Ascending aorta (tissue), 2 donors: Measurements from ENCODE around the gene PLS3. TPM values are rescaled to one million over a fixed set of nuclear protein-coding genes. Genes with fewer than 3 reads are reported as not detected.

Experiments used
- DNase-seq, 2 donors: peaks; one replicate each; pipeline ENCODE4 v3.0.0-alpha.2; 2019; ENCODE audit warnings: low spot score in 2 of 2
- H3K27ac ChIP-seq, 2 donors: fragments of 200-600 bp; sonication (generic); one replicate each; pipeline ENCODE4 v1.5.1; 2016 to 2017; ENCODE audit warnings: mild to moderate bottlenecking in 1 of 2
- H3K27me3 ChIP-seq: fragments of 200-600 bp; sonication (generic); one replicate; pipeline ENCODE4 v1.5.1; 2017
- H3K36me3 ChIP-seq, 2 donors: fragments of 200-600 bp; sonication (generic); one replicate each; pipeline ENCODE4 v1.5.1; 2016
- H3K4me1 ChIP-seq, 2 donors: fragments of 200-600 bp; sonication (generic); one replicate each; pipeline ENCODE4 v1.5.1; 2016 to 2017; ENCODE audit warnings: mild to moderate bottlenecking in 1 of 2
- H3K4me3 ChIP-seq, 2 donors: fragments of 200-600 bp; sonication (generic); one replicate each; pipeline ENCODE4 v1.5.1; 2016 to 2017; ENCODE audit warnings: mild to moderate bottlenecking in 1 of 2
- H3K9me3 ChIP-seq, 2 donors: fragments of 200-600 bp; sonication (generic); one replicate each; pipeline ENCODE4 v1.5.1; 2016
- CTCF ChIP-seq, 3 experiments: fragments of 200-600 bp in 2 of 3; fragments of 450-650 bp in 1 of 3; sonication (generic) in 2 of 3; IDR thresholded peaks; one replicate each; pipeline ENCODE4 v1.5.1; 2016 to 2019; ENCODE audit warnings: antibody characterized with exemption in 3 of 3, mild to moderate bottlenecking in 1 of 3, moderate library complexity in 1 of 3
- intact Hi-C: fragments of 100-400 bp; cut with DNase I; formaldehyde crosslinking; loops from one replicate; pipeline ENCODE4 v1.15.1; 2023
- total RNA-seq: library from RNA; depleted of rRNA; stranded (reverse); fragments of >200 nt; gene quantifications from one replicate; pipeline ENCODE4 v1.1.0, GENCODE V29; 2016

The PLS3 gene
- total RNA-seq, 1 donor from 2014 or later, result 155 TPM

- peak; percentile 19 to 56 (median 28) for TF ChIP-seq CTCF (IDR thresholded peaks at IDR 0.05)
Observed at GRCh38 chrX:115679460-115679859, 118.5 kb downstream of the PLS3 start.

GRCh38 chrX:115687595-115687994 is 126.6 kb downstream of the PLS3 start:
- TF ChIP-seq CTCF (IDR thresholded peaks at IDR 0.05), result no peak
- Histone ChIP-seq H3K36me3 (no peaks in the 10 kb centered on the region), H3K4me1 (no peaks in the 10 kb centered on the region), H3K27me3 (no peaks in the 10 kb centered on the region), H3K27ac (no peak overlapping the region), H3K9me3 (no peaks in the 10 kb centered on the region), H3K4me3 (no peak overlapping the region)
- intact Hi-C loops, result no loop called here
- DNase-seq, result no peak

More at GRCh38 chrX:115679460-115679859, 118.5 kb downstream of the PLS3 start:
- Histone ChIP-seq H3K27ac (peak overlapping the region in 1 of 2 donors; percentile 41), H3K27me3 (no peaks in the 10 kb centered on the region), H3K9me3 (no peaks in the 10 kb centered on the region), H3K4me1 (no peaks in the 10 kb centered on the region), H3K4me3 (peak overlapping the region in 1 of 2 donors; percentile 17), H3K36me3 (no peaks in the 10 kb centered on the region)
- DNase-seq, result no peak
- intact Hi-C loops, result loop anchor here (1.0 kb wide), 1 partner anchor 349 kb away; no protein-coding TSS in a partner anchor

DNA sequence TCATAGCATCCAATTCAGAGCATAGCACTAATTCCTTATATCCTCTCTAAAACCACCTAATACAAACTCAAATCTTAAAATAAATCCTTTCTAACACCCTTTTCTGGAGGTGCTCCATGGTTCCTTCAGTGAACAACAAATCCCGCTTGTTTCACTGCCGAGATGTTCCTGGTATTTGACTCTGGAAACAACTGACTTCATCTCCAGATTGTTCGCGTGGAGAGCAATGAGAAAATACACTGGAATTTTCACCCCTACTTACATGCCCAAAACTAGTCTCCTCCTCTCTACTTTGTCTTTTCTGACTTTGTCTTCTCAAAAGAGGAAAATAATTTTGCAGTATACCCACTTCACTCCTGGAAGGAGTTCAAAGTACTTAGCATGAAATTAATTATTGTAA is 129.0 kb downstream of the PLS3 start:
- TF ChIP-seq CTCF (IDR thresholded peaks at IDR 0.05), result no peak
- no peaks in the 10 kb centered on the region for H3K4me1 ChIP-seq
- peak overlapping the region; percentile 59 to 78 for H3K27ac ChIP-seq
- intact Hi-C loops, result loop anchor here (5.0 kb wide), 2 partner anchors 363 to 458 kb away; partner anchors contain the start of gene LRCH2
- no peaks in the 10 kb centered on the region for H3K36me3 ChIP-seq
- H3K4me3 ChIP-seq, result peak overlapping the region in 1 of 2 donors; percentile 41
- no peaks in the 10 kb centered on the region for H3K9me3 ChIP-seq
- no peaks in the 10 kb centered on the region for H3K27me3 ChIP-seq
- no peak for DNase-seq

DNA sequence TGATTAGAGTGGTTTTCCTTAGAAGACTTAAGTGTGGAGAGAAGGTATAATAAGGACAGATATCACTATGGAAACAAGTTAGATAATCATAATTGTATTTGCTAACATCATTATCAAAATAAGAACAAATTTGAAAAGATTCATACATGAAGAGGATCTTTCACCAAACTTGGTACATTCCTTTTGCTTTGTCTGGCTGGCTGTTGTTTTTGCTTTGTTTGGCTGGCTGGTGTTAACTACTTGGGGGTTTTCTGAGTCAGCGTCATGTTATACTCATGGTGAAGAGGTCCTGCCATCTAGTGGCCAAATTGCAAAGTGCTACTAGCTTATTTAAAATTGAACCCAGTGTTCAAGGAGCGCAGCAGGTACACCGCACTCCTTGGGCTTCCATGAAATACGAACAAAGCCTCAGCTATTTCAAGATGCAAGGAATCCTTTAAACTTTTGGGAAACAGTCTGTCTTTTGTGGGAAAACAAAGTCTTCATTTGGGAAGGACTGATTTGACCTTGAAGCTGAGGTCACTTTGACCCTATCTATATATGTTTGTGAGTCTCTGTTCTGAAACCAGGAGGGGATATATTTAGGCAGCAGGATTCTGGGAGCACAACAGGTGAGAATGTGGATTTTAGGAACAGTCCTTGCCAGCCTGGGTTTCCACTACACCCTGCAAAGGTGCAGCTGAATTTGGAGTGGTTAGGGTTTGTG is 129.7 kb downstream of the PLS3 start:
- TF ChIP-seq CTCF (IDR thresholded peaks at IDR 0.05), result peak; percentile 58 to 86 (median 78)
- Histone ChIP-seq H3K36me3 (no peaks in the 10 kb centered on the region), H3K4me3 (peak overlapping the region in 1 of 2 donors; percentile 41), H3K9me3 (no peaks in the 10 kb centered on the region), H3K27ac (peak overlapping the region; percentile 59 to 78), H3K27me3 (no peaks in the 10 kb centered on the region), H3K4me1 (no peaks in the 10 kb centered on the region)
- peak in 1 of 2 donors; percentile 86 for DNase-seq
- intact Hi-C loops, result loop anchor here (5.0 kb wide), 2 partner anchors 363 to 458 kb away; partner anchors contain the start of gene LRCH2

DNA sequence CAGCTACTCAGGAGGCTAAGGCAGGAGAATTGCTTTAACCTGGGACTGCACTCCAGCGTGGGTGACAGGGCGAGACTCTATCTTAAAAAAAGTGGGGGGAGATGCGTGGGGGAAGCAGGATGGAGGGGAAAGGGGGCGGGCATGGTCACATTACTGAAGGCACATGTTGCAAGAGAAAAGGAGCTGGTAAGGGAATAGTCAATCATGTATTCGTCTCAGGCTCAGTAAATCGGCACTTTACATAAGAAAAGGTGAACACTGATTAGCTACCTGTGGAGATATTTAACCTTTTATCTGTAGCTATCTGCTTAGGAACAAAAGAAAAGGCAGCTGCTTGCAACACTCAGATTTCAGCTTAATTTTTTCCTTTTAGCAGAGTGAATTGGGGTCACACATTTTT is 132.5 kb downstream of the PLS3 start:
- no peaks in the 10 kb centered on the region for H3K27me3 ChIP-seq
- intact Hi-C loops, result loop anchor here (5.0 kb wide), 2 partner anchors 366 to 461 kb away; partner anchors contain the start of gene LRCH2
- no peak for DNase-seq

More for the DNA sequence above, 132.5 kb downstream of the PLS3 start:
- Histone ChIP-seq H3K9me3 (no peaks in the 10 kb centered on the region), H3K36me3 (no peaks in the 10 kb centered on the region), H3K27ac (no peak overlapping the region), H3K4me3 (no peak overlapping the region), H3K4me1 (no peaks in the 10 kb centered on the region)
- no peak for TF ChIP-seq CTCF (IDR thresholded peaks at IDR 0.05)
